Measurements from ENCODE around the gene MAN2A1.

MAN2A1 gene

GRCh38 chr5:109709225-109709624 is 19.5 kb downstream of the MAN2A1 start:
- DNase-seq, result no peak

GRCh38 chr5:109711673-109712072 is 21.9 kb downstream of the MAN2A1 start:
- no peak for DNase-seq

DNA sequence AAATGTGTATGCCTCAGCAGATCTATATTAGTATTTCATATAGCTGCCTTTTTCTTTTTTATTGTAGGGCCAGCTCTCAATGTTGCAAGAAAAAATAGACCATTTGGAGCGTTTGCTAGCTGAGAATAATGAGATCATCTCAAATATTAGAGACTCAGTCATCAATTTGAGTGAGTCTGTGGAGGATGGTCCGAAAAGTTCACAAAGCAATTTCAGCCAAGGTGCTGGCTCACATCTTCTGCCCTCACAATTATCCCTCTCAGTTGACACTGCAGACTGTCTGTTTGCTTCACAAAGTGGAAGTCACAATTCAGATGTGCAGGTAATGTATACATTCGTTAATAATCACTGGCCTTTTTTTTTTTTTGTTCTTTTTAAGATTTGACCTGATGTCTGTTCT is 23.7 kb downstream of the MAN2A1 start:
- no peak for DNase-seq

DNA sequence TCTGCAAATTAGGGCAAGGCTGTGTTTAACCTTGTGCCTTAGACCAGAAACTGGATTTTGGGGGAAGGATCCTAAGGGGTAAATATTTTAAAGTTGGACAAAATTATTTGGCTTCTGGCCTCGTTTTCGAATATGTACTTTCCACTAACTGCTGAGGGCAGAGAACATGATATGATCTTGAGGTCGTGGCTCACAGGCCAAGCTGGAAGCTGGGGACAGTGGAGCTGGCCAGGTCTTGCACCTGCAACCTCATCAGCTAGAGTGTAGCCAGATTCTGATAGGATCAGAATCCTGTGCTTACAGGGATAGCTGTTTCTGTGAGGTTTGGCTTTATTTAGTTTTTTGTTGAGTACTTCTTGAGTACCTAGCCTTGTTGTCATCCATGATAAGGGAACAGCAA is 24.9 kb downstream of the MAN2A1 start:
- no peak for DNase-seq

DNA sequence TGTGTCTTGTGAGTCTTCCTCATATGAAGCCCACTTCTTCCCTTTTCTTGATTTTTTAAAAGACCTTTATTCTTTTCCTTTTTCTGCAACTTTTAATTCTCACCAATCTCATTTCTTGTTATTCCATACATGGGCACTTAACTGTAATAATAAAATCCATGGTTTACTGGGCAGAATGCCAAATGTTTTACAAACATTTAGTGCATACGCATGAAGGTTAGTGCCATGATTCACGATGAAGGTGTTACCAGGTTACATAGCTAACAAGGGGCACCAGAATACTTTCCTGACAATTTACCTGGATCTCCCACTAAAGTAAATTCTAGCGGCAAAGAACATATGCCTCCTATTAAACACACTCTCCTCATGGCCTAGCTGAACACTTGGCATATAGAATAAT is 28.5 kb downstream of the MAN2A1 start:
- no peak for DNase-seq

DNA sequence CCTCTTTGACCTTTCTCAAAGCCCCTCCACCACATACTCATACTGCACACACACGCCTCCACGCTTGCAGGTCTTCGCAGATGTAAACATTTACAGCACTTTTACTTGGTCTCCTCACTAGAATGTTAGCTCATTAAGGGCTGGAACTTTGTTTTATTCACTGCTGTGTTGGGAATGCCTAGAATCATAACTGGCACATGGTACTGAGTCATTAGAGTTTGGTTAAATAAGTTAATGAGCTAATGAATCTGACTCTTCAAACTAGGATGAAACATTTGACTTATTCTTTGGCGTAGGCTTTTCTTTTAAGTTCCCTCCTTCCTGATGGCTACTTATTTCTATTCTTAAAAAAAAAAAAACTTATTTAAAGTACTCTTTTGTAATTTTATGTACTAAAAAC is 28.9 kb downstream of the MAN2A1 start:
- no peak for DNase-seq

DNA sequence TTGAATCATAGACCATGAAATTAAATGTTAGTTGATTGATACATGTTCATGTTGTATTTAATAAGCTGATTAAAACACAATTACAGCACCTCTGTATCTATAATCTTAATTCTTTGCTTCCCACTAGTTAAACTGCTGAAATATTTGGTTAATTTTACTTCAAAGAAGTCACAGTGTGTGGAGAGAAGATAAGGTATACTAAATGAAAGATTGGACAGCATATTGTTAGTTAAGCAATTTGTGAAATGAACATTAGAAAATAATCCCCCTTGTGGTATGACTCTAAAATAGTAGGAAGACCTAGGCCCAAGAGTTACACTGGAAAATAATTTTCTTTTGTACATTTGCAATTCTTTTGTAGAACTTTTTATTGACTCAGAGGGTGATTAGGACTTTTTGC is 30.3 kb downstream of the MAN2A1 start:
- DNase-seq, result no peak

DNA sequence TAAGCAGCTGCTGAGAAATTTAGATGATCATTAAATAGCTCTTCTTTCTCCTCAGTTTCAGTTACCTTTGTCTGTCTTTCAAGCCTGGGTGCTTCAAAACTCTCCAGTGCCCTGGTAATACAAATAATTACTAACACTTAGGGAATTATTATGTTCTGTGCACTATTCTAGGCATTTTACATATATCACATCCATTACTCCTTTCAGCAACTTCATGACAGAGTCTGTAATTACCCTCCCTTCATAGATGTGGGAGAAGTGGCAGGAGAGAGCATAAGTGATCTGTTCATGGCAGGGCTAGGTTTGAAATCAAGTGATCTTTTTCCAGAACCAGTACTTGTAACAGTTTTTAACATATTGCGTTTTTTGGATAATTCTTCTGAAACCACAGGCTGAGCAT is 32.0 kb downstream of the MAN2A1 start:
- no peak for DNase-seq

GRCh38 chr5:109723606-109724005 is 33.9 kb downstream of the MAN2A1 start:
- DNase-seq, result no peak

- no peak for DNase-seq
Measured at GRCh38 chr5:109725135-109725534, 35.4 kb downstream of the MAN2A1 start.

GRCh38 chr5:109739741-109740728 is 50.3 kb downstream of the MAN2A1 start:
- no peak for DNase-seq

DNA sequence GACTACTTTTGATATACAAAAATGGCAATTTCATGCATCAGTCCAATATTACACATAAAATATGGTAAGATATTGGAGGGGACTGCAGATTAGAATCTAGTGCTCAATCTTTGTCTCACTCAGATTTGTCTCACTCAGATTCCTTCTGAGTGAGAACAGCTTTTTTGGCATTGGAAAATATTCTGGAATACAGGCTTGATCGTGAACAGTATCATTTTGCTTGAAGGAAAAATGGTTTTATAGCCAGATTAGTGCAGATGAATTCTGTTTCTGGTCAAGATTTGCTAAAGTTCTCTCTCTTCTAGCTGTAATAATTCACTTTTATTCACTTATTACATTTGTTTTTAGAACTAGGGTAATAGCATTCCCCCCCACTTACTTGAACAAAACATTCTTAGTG is 51.2 kb downstream of the MAN2A1 start:
- no peak for DNase-seq

DNA sequence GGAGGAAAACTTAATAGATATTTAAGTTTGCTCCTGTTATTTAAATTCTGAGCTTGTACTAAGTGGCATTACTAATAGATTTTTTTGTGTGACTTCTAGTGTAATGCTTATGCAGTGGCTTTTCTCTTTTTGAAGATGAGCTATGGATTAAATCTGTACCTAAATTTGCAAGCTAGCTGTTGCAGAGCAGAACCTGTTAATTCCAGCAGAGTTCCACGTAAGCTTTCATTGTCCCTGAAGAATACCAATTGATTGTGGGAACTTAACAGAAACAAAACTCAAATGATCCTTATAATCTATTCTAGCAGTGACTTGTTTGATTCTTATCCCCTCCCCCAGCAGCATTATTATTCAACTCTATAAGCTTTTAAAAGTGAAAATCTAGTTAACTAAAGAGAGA is 51.7 kb downstream of the MAN2A1 start:
- no peak for DNase-seq

DNA sequence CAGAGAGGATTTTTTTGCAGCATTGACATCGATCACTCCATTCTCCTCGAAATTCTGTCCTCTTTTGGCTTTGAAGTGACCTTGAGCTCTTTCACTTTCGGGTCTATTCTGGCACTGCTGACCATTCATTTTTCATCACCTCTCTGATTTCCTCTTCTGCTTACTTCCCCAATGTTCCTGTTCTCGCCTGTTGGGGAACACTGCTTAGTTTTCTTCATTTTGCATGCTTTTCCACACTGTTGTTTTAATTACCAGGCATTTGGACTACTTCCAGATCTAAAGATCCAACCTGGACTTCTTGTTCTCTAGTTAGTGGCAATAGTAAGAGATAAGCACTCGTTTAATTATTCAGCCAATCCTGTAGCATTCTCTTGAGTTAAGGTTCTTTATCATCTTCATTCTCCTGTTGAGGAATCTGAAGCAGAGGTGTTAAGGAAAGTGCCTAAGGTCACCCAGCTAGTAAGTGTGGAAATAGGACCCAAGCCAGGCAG is 53.4 kb downstream of the MAN2A1 start:
- no peak for DNase-seq

DNA sequence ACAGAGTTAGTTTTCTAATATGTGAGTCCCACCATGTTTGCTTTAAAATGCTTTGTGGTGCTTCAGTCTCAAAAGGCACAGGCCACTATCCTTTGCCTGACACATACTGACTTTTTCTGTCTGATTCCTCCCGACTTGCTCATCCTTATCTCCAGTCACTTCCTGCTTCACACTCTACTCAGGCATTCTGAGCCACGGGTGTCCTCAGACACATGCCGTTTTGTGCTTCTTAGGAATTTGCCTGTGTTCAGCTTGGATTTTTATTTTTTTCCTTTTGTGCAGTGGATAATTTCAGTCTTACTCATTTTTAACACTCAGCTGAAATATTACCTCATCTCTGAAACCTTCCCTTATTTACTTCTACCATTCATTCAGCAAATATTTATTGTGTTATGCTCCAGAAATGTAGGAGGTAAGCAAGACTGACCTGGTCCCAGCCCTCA is 54.1 kb downstream of the MAN2A1 start:
- no peak for DNase-seq

GRCh38 chr5:109744261-109744660 is 54.5 kb downstream of the MAN2A1 start:
- no peak for DNase-seq

GRCh38 chr5:109748546-109748945 is 58.8 kb downstream of the MAN2A1 start:
- DNase-seq, result no peak

DNA sequence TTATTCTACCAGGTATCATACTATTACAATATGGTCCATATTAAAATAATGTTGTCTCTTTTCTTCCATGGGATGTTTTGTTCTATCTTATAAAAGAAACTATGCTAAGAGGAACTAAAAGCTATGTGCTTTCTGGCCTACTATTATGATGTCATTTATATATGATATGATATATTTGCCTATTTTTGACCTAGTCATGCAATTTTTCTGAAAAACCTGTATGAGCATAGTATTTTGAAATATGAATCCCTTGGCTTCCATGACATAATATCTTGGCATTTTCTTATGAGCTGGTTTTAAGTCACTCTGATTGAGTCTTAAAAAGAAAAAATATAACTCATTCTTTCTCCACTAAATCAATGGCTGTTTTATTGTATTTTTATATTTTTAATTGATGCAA is 60.7 kb downstream of the MAN2A1 start:
- no peak for DNase-seq

GRCh38 chr5:109753279-109753678 is 63.6 kb downstream of the MAN2A1 start:
- no peak for DNase-seq

- DNase-seq, result no peak
Measured at GRCh38 chr5:109754319-109754718, 64.6 kb downstream of the MAN2A1 start.

DNA sequence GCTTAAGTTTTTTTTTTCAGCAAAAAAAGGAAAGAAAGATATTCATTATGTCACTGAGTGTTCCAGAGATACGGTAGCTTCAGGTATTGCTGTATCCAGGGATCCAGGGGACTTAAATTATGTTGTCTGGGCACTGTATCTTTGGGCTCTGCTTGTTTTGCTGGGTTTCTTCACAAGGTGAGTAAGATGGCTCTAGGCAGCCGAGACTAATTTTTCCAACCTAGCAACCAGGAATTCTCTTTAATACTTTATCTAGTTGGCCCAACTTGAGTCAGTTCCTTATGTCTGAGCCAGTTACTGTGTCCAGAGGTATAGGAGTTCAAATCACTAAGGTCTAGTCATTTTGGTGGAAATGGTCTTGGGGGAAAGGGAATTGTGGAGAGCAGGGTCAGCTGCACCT is 66.0 kb downstream of the MAN2A1 start:
- DNase-seq, result no peak

GRCh38 chr5:109756543-109757185 is 66.9 kb downstream of the MAN2A1 start:
- DNase-seq, result no peak

DNA sequence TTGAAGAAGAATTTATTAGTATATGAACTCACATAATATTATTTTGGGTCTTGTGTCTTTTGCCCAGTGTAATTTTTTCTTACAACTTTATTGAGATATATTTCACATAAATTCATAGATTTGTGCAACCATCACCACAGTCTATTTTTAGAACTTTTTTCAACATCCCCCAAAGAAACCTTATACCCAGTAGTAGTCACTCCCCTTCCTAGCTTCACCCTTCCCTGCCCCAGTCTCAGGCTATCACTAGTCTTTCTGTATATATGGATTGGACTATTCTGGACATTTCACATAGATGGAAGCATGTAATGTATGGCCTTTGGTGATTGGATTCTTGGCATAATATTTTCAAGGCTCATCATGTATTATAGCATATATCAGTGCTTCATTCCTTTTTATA is 67.8 kb downstream of the MAN2A1 start:
- no peak for DNase-seq

- DNase-seq, result no peak
Measured at GRCh38 chr5:109759306-109759705, 69.6 kb downstream of the MAN2A1 start.
